G401.6 (cell line): ENCODE results near the gene CNTRL.

ENCODE experiments used
- FAIRE-seq: peaks from 2 replicates; lab custom pipeline; 2012; peaks lifted over from hg19 to GRCh38; lab: Jason Lieb, UNC

The CNTRL gene

GRCh38 chr9:121179930-121180681 is 105.4 kb downstream of the CNTRL start:
- FAIRE-seq = no peak

GRCh38 chr9:121182101-121182836 is 107.5 kb downstream of the CNTRL start:
- no peak for FAIRE-seq

GRCh38 chr9:121182989-121183388 is 108.2 kb downstream of the CNTRL start:
- no peak for FAIRE-seq

- FAIRE-seq = no peak
These were observed 109.1 kb downstream of the CNTRL start for GRCh38 chr9:121183666-121184423.

- no peak for FAIRE-seq
These were observed 109.7 kb downstream of the CNTRL start for GRCh38 chr9:121184463-121184862.

- FAIRE-seq = no peak
These were observed 110.5 kb downstream of the CNTRL start for GRCh38 chr9:121185178-121185745.

- no peak for FAIRE-seq
These were observed 111.1 kb downstream of the CNTRL start for GRCh38 chr9:121185774-121186403.

GRCh38 chr9:121187636-121188305 is 113.0 kb downstream of the CNTRL start:
- FAIRE-seq = no peak

GRCh38 chr9:121189006-121189405 is 114.3 kb downstream of the CNTRL start:
- no peak for FAIRE-seq

GRCh38 chr9:121189660-121190059 is 114.9 kb downstream of the CNTRL start:
- no peak for FAIRE-seq

GRCh38 chr9:121191235-121191634 is 116.5 kb downstream of the CNTRL start:
- FAIRE-seq = no peak

GRCh38 chr9:121192518-121192917 is 117.8 kb downstream of the CNTRL start:
- no peak for FAIRE-seq

- no peak for FAIRE-seq
These were observed 118.3 kb downstream of the CNTRL start for GRCh38 chr9:121192959-121193640.

GRCh38 chr9:121194730-121195129 is 120.0 kb downstream of the CNTRL start:
- peak; percentile 51 for FAIRE-seq

GRCh38 chr9:121196389-121196788 is 121.6 kb downstream of the CNTRL start:
- no peak for FAIRE-seq

GRCh38 chr9:121197132-121197531 is 122.4 kb downstream of the CNTRL start:
- FAIRE-seq = no peak

- no peak for FAIRE-seq
These were observed 123.8 kb downstream of the CNTRL start for GRCh38 chr9:121198512-121199042.

- FAIRE-seq = no peak
These were observed 125.2 kb downstream of the CNTRL start for GRCh38 chr9:121199921-121200320.

- FAIRE-seq = no peak
These were observed 125.6 kb downstream of the CNTRL start for GRCh38 chr9:121200356-121200755.

GRCh38 chr9:121201045-121201737 is 126.4 kb downstream of the CNTRL start:
- FAIRE-seq = no peak
